HepG2 (cell line): ENCODE data around the gene KCTD14. TPM values are rescaled to one million over a fixed set of nuclear protein-coding genes. Genes with fewer than 3 reads are reported as not detected.

Experiments
- ELF3 ChIP-seq: IDR thresholded peaks from 2 replicates; pipeline ENCODE4 v1.6.1; 2016; ENCODE audit warnings: missing genetic modification reagents, missing compliant biosample characterization
- FOXK1 ChIP-seq: sonication (generic); formaldehyde crosslinking; IDR thresholded peaks from 2 replicates; pipeline ENCODE4 v1.4.0; 2020; ENCODE audit warnings: low read depth, missing genetic modification reagents, borderline replicate concordance
- IRF2 ChIP-seq: IDR thresholded peaks from 2 replicates; pipeline ENCODE4 v1.6.1; 2018; ENCODE audit warnings: missing genetic modification reagents, missing compliant biosample characterization
- MIER2 ChIP-seq: IDR thresholded peaks from 2 replicates; pipeline ENCODE4 v1.6.1; 2016; ENCODE audit warnings: missing biosample characterization, missing genetic modification reagents
- PCBP1 ChIP-seq: fragments of 200-400 bp; formaldehyde crosslinking; IDR thresholded peaks from 2 replicates; pipeline ENCODE4 v1.6.1; 2017; ENCODE audit warnings: mild to moderate bottlenecking, low read depth, low read length, borderline replicate concordance
- PRDM15 ChIP-seq: sonication (generic); formaldehyde crosslinking; IDR thresholded peaks from 2 replicates; pipeline ENCODE4 v1.4.0; 2020; ENCODE audit warnings: missing genetic modification reagents
- ZNF512B ChIP-seq: sonication (generic); formaldehyde crosslinking; IDR thresholded peaks from 2 replicates; pipeline ENCODE4 v1.5.1; 2020; ENCODE audit warnings: missing genetic modification reagents, mild to moderate bottlenecking, borderline replicate concordance
- ZNF672 ChIP-seq: sonication (generic); formaldehyde crosslinking; IDR thresholded peaks from 2 replicates; pipeline ENCODE4 v1.8.1; 2022; ENCODE audit warnings: missing genetic modification reagents
- ZNF773 ChIP-seq: sonication (generic); formaldehyde crosslinking; IDR thresholded peaks from 2 replicates; pipeline ENCODE4 v1.4.0; 2020; ENCODE audit warnings: missing genetic modification reagents, borderline replicate concordance
- polyA plus RNA-seq, 8 experiments: library from polyadenylated mRNA; depleted of rRNA in 3 of 8; stranded (reverse) in 7 of 8; unstranded in 1 of 8; fragments of >200 nt; fragmentation: Illumina TruSeq in 4 of 8; extraction: Trizol in 4 of 8; gene quantifications; 2 replicates each; pipeline versions ENCODE4 v1.2.1 to v1.2.3, GENCODE V29; 2011 to 2016; ENCODE audit warnings: low read depth in 4 of 8, missing spikeins in 1 of 8, mixed read lengths in 1 of 8; ENCODE audit not compliant: insufficient read depth in 1 of 8
- total RNA-seq, 5 experiments: library from RNA; depleted of rRNA; stranded (reverse); fragments of >200 nt; fragmentation: Illumina TruSeq; extraction: Trizol; gene quantifications; 2 replicates each; pipeline ENCODE4 v1.2.3, GENCODE V29; 2016; ENCODE audit warnings: low read depth in 1 of 5
- TF ChIP-seq, protein P1 (sequence below): IDR thresholded peaks from 2 replicates; pipeline ENCODE4 v1.4.0; 2020; ENCODE audit warnings: mild to moderate bottlenecking, missing genetic modification reagents
- TF ChIP-seq, protein P2 (sequence below): sonication (generic); formaldehyde crosslinking; IDR thresholded peaks from 2 replicates; pipeline ENCODE4 v1.5.0; 2020; ENCODE audit warnings: mild to moderate bottlenecking, missing genetic modification reagents

Gene KCTD14
- total and polyA plus RNA-seq, 2 of the 13 experiments (the other 11 are each of a cell fraction or from before 2014, with no cell fraction given): 10.3 to 15.6 TPM

DNA sequence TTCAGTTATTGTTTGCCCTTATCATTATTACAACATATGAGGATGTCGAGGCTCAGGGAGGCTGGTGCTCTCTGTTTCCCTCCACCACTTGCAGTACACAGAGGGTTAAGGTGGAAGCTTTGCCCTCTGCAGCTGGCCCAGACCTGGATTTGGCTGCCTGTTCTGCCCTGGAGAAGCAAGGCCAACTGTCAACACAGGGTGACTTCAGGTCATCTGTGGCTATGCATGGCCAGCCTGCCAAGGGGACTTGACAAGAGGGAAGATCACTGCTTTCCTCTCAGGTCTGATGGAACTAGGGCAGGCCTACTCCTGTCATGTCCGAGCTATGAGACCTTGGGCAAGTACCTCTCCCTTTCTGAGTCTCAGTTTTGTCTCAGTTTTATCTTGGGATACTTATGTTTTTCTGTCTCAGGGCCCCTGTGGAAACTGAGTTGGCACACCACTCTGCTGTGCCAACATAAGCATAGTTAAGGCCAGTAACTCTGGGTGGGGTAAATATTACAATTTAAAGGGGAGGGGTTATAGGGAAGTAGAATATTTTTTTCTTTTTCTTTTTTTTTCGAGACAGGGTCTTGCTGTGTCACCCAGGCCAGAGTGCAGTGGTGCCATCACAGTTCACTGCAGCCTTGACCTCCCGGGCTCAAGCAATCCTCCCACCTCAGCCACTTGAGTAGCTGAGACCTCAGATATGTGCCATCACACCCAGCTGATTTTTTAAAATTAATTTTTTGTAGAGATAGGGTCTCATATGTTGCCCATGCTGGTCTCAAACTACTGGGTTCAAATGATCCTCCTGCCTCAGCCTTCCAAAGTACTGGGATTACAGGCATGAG, 38.2 kb upstream of the KCTD14 start (continued):
- TF ChIP-seq ZNF672 (CRISPR knock-in tag): no peak
- TF ChIP-seq, protein P1, sequence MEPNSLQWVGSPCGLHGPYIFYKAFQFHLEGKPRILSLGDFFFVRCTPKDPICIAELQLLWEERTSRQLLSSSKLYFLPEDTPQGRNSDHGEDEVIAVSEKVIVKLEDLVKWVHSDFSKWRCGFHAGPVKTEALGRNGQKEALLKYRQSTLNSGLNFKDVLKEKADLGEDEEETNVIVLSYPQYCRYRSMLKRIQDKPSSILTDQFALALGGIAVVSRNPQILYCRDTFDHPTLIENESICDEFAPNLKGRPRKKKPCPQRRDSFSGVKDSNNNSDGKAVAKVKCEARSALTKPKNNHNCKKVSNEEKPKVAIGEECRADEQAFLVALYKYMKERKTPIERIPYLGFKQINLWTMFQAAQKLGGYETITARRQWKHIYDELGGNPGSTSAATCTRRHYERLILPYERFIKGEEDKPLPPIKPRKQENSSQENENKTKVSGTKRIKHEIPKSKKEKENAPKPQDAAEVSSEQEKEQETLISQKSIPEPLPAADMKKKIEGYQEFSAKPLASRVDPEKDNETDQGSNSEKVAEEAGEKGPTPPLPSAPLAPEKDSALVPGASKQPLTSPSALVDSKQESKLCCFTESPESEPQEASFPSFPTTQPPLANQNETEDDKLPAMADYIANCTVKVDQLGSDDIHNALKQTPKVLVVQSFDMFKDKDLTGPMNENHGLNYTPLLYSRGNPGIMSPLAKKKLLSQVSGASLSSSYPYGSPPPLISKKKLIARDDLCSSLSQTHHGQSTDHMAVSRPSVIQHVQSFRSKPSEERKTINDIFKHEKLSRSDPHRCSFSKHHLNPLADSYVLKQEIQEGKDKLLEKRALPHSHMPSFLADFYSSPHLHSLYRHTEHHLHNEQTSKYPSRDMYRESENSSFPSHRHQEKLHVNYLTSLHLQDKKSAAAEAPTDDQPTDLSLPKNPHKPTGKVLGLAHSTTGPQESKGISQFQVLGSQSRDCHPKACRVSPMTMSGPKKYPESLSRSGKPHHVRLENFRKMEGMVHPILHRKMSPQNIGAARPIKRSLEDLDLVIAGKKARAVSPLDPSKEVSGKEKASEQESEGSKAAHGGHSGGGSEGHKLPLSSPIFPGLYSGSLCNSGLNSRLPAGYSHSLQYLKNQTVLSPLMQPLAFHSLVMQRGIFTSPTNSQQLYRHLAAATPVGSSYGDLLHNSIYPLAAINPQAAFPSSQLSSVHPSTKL (CRISPR knock-in tag): peak; percentile 18; the same call in 1 of the 2 replicates
- no peak for TF ChIP-seq PCBP1
- TF ChIP-seq ELF3 (CRISPR knock-in tag): no peak
- no peak for TF ChIP-seq ZNF512B (CRISPR knock-in tag)
- no peak for TF ChIP-seq IRF2
- TF ChIP-seq FOXK1 (CRISPR knock-in tag): no peak; the same call in 1 of the 2 replicates
- no peak for TF ChIP-seq PRDM15
- TF ChIP-seq, protein P2, sequence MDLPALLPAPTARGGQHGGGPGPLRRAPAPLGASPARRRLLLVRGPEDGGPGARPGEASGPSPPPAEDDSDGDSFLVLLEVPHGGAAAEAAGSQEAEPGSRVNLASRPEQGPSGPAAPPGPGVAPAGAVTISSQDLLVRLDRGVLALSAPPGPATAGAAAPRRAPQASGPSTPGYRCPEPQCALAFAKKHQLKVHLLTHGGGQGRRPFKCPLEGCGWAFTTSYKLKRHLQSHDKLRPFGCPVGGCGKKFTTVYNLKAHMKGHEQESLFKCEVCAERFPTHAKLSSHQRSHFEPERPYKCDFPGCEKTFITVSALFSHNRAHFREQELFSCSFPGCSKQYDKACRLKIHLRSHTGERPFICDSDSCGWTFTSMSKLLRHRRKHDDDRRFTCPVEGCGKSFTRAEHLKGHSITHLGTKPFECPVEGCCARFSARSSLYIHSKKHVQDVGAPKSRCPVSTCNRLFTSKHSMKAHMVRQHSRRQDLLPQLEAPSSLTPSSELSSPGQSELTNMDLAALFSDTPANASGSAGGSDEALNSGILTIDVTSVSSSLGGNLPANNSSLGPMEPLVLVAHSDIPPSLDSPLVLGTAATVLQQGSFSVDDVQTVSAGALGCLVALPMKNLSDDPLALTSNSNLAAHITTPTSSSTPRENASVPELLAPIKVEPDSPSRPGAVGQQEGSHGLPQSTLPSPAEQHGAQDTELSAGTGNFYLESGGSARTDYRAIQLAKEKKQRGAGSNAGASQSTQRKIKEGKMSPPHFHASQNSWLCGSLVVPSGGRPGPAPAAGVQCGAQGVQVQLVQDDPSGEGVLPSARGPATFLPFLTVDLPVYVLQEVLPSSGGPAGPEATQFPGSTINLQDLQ (CRISPR knock-in tag): no peak; the same call in 1 of the 2 replicates
- no peak for TF ChIP-seq ZNF773 (CRISPR knock-in tag)
- no peak for TF ChIP-seq MIER2 (CRISPR knock-in tag)
